OCI-LY7 (cell line): ENCODE results near the gene DROSHA. TPM values are rescaled to one million over a fixed set of nuclear protein-coding genes. Genes with fewer than 3 reads are reported as not detected.

Experiments used
- BruUV-seq: library from RNA; stranded (reverse); fragments of 400-500 nt; replicated peaks from 2 replicates; lab custom pipeline; 2021; lab: Mats Ljungman, UMichigan
- CTCF ChIA-PET: fragments of 300-600 bp; sonication (Branson Sonifier 250); formaldehyde crosslinking; loops from one replicate; lab custom pipeline; 2022; ENCODE audit warnings: antibody characterized with exemption; ENCODE audit not compliant: unreplicated experiment; lab: Charles Lee
- POLR2A ChIA-PET: fragments of 300-600 bp; sonication (Branson Sonifier 250); formaldehyde crosslinking; loops from one replicate; lab custom pipeline; 2022; ENCODE audit warnings: antibody characterized with exemption; lab: Charles Lee
- DNase-seq: peaks from one replicate; pipeline ENCODE4 v3.0.0-alpha.2; 2015; ENCODE audit warnings: low spot score
- H2AFZ ChIP-seq: fragments of 200-600 bp; sonication (generic), shearing (Covaris generic); 2 replicates; pipeline ENCODE4 v1.6.1; 2014; ENCODE audit warnings: mild to moderate bottlenecking, antibody characterized with exemption, low read length, moderate library complexity
- H3K27ac ChIP-seq: fragments of 200-600 bp; sonication (generic); 2 replicates; pipeline ENCODE4 v1.5.1; 2014; ENCODE audit warnings: mixed run types, low read depth, mild to moderate bottlenecking, moderate library complexity, low read length, inconsistent platforms; ENCODE audit not compliant: poor library complexity, severe bottlenecking
- H3K36me3 ChIP-seq: fragments of 200-600 bp; sonication (generic); 2 replicates; pipeline ENCODE4 v1.6.1; 2014; ENCODE audit warnings: mild to moderate bottlenecking, antibody characterized with exemption, low read length, moderate library complexity, mixed read lengths; ENCODE audit not compliant: insufficient read depth
- H3K4me1 ChIP-seq: fragments of 200-600 bp; sonication (generic); 2 replicates; pipeline ENCODE4 v1.5.1; 2014; ENCODE audit warnings: mild to moderate bottlenecking, low read length; ENCODE audit not compliant: insufficient read depth, poor library complexity, severe bottlenecking
- H3K4me2 ChIP-seq: fragments of 200-600 bp; sonication (generic); 2 replicates; pipeline ENCODE4 v1.6.1; 2014; ENCODE audit warnings: mild to moderate bottlenecking, low read length
- H3K4me3 ChIP-seq: fragments of 200-600 bp; sonication (generic); 2 replicates; pipeline ENCODE4 v1.5.1; 2014; ENCODE audit warnings: mild to moderate bottlenecking, low read depth, low read length; ENCODE audit not compliant: poor library complexity, severe bottlenecking
- H3K79me2 ChIP-seq: fragments of 200-600 bp; sonication (generic); 2 replicates; pipeline ENCODE4 v1.6.1; 2016; ENCODE audit warnings: low read depth, mild to moderate bottlenecking, low read length, moderate library complexity, mixed read lengths; ENCODE audit not compliant: insufficient read depth
- H3K9me2 ChIP-seq: fragments of 200-600 bp; sonication (generic); 2 replicates; pipeline ENCODE4 v1.6.1; 2016; ENCODE audit warnings: mild to moderate bottlenecking, low read length, mixed read lengths; ENCODE audit not compliant: insufficient read depth
- H3K9me3 ChIP-seq: fragments of 200-600 bp; sonication (generic); 2 replicates; pipeline ENCODE4 v1.6.1; 2014; ENCODE audit warnings: mild to moderate bottlenecking, mixed run types, low read length, mixed read lengths
- H4K20me1 ChIP-seq: fragments of 200-600 bp; sonication (generic); 2 replicates; pipeline ENCODE4 v1.6.1; 2014; ENCODE audit warnings: mild to moderate bottlenecking, antibody characterized with exemption, low read length, moderate library complexity, mixed read lengths; ENCODE audit not compliant: insufficient read depth
- EZH2phosphoT487 ChIP-seq: fragments of 200-600 bp; sonication (generic); IDR thresholded peaks from 2 replicates; pipeline ENCODE4 v1.6.1; 2018; ENCODE audit warnings: low read depth, borderline replicate concordance, mild to moderate bottlenecking, mixed run types, antibody characterized with exemption, low read length, moderate library complexity, mixed read lengths
- intact Hi-C: fragments of 100-400 bp; cut with micrococcal nuclease; formaldehyde crosslinking; loops from one replicate; pipeline ENCODE4 v1.10.0; 2022; ENCODE audit not compliant: unreplicated experiment
- total RNA-seq, 2 experiments: library from RNA; depleted of rRNA in 1 of 2; stranded (reverse); fragments of >200 nt in 1 of 2; shearing (Covaris generic) in 1 of 2; gene quantifications; 2 replicates each; pipeline ENCODE4 v1.2.3, GENCODE V29; 2014 to 2022
- TF ChIP-seq, protein P1 (sequence below): fragments of 200-600 bp; sonication (generic); conservative IDR thresholded peaks from 2 replicates; pipeline ENCODE4 v1.5.1; 2014; ENCODE audit warnings: mild to moderate bottlenecking, antibody characterized with exemption, low read length, moderate library complexity, mixed read lengths

DROSHA gene
- total RNA-seq, 2 experiments from 2014 or later: 56.3 to 92.8 TPM

DNA sequence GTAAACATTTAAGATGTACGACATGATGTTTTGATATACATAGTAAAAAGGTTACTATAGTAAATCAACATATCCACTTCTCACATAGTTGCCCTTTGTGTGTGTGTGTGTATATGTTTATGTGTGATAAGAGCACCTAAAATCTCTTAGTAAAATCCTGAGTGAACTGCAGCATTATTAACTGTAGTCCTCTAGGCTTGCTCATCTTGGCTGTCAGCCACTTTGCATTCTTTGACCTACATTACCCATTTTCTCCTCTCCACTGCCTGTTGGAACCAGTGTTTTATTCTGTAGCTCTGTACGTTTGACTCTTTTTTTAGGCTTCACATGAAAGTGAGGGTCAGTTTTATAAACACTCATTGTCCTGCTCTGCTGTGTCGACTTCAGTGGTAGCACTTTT, 24.6 kb upstream of the DROSHA start:
- Histone ChIP-seq H2AFZ (no peak overlapping the region), H3K27ac (no peak overlapping the region), H3K4me1 (no peaks in the 10 kb centered on the region), H3K9me2 (no peaks in the 10 kb centered on the region), H3K36me3 (peaks cover 36% of the 10 kb centered on the region), H3K9me3 (no peaks in the 10 kb centered on the region), H4K20me1 (no peaks in the 10 kb centered on the region), H3K4me3 (no peak overlapping the region), H3K79me2 (no peaks in the 10 kb centered on the region), H3K4me2 (no peak overlapping the region)
- DNase-seq: no peak
- CTCF ChIA-PET: no interaction called here
- intact Hi-C loops: no loop called here
- no peak for TF ChIP-seq EZH2phosphoT487
- TF ChIP-seq, protein P1, sequence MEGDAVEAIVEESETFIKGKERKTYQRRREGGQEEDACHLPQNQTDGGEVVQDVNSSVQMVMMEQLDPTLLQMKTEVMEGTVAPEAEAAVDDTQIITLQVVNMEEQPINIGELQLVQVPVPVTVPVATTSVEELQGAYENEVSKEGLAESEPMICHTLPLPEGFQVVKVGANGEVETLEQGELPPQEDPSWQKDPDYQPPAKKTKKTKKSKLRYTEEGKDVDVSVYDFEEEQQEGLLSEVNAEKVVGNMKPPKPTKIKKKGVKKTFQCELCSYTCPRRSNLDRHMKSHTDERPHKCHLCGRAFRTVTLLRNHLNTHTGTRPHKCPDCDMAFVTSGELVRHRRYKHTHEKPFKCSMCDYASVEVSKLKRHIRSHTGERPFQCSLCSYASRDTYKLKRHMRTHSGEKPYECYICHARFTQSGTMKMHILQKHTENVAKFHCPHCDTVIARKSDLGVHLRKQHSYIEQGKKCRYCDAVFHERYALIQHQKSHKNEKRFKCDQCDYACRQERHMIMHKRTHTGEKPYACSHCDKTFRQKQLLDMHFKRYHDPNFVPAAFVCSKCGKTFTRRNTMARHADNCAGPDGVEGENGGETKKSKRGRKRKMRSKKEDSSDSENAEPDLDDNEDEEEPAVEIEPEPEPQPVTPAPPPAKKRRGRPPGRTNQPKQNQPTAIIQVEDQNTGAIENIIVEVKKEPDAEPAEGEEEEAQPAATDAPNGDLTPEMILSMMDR: no peak
- POLR2A ChIA-PET: no interaction called here
- no TSS peak for BruUV-seq

DNA sequence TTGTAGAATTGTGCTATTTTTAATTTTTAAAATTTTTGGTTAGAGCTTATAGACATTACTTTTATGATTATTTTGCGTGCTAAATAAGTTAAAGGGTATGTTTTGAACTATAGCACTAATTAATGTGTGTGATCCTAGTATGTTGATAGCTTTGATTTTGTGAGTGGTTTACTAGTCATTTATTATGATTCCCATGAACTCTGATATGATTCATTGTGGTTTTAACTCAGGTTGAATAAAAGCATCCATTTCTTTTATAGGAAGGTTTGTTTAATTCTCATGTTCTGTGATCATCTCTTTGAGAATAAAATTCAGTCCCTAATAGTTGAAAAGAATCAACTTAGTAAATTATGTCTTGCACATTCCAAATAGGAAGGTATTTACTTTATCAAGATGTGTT, 22.7 kb upstream of the DROSHA start:
- no peak overlapping the region for H2AFZ ChIP-seq
- ChIA-PET CTCF (no interaction called here), POLR2A (interaction anchor here (0.6 to 2.6 kb wide), 2 partner anchors 12 to 812 kb away, joined by 4 to 9 read pairs; no protein-coding TSS in a partner anchor)
- no peak for TF ChIP-seq EZH2phosphoT487
- TF ChIP-seq, protein P1: no peak
- H3K9me3 ChIP-seq: no peaks in the 10 kb centered on the region
- H3K4me2 ChIP-seq: no peak overlapping the region
- H4K20me1 ChIP-seq: no peaks in the 10 kb centered on the region
- H3K36me3 ChIP-seq: peaks cover 44% of the 10 kb centered on the region
- intact Hi-C loops: no loop called here
- H3K27ac ChIP-seq: no peak overlapping the region
- H3K4me3 ChIP-seq: no peak overlapping the region
- H3K9me2 ChIP-seq: no peaks in the 10 kb centered on the region
- H3K4me1 ChIP-seq: no peaks in the 10 kb centered on the region
- no TSS peak for BruUV-seq
- no peaks in the 10 kb centered on the region for H3K79me2 ChIP-seq
- DNase-seq: no peak

DNA sequence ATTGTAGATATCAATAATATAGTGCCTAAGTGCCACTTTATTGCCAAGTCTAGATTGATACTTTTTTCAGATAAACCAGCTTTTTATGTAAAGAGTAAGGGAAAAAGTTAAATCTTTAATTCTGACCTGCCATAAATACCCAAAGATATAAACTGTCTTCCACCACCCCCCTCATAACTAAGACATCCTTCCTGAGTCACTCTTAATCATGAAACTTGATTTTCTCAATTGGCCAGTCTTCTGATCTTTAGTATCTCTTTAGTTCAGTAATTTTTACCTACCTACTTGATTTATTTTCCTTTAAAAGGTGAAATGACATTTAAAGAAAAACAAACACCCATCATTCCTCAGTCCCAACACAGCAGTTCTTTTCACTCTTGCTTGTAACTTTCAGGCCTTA, 22.0 kb upstream of the DROSHA start:
- Histone ChIP-seq H3K36me3 (peaks cover 51% of the 10 kb centered on the region), H3K4me1 (no peaks in the 10 kb centered on the region), H3K79me2 (no peaks in the 10 kb centered on the region), H3K27ac (no peak overlapping the region), H3K9me2 (no peaks in the 10 kb centered on the region), H3K4me2 (no peak overlapping the region), H3K9me3 (no peaks in the 10 kb centered on the region), H3K4me3 (no peak overlapping the region), H2AFZ (no peak overlapping the region), H4K20me1 (no peaks in the 10 kb centered on the region)
- DNase-seq: no peak
- no TSS peak for BruUV-seq
- CTCF ChIA-PET: no interaction called here
- no peak for TF ChIP-seq EZH2phosphoT487
- TF ChIP-seq, protein P1: no peak
- intact Hi-C loops: no loop called here
- POLR2A ChIA-PET: interaction anchor here (2.6 kb wide), 1 partner anchor 11 kb away, joined by 9 read pairs; no protein-coding TSS in a partner anchor
